GM19193 (cell line): ENCODE data around the gene SYTL3.

Experiments
- POLR2A ChIP-seq: IDR thresholded peaks from 4 replicates; pipeline ENCODE4 v1.6.1; 2011; ENCODE audit not compliant: insufficient read depth, insufficient read length; ENCODE audit errors: extremely low read depth

Gene SYTL3

GRCh38 chr6:158785036-158785435 is 135.2 kb downstream of the SYTL3 start:
- no peak for TF ChIP-seq POLR2A

GRCh38 chr6:158786645-158787304 is 136.9 kb downstream of the SYTL3 start:
- no peak for TF ChIP-seq POLR2A

- TF ChIP-seq POLR2A, result no peak
Observed at GRCh38 chr6:158787395-158787794, 137.5 kb downstream of the SYTL3 start.

GRCh38 chr6:158789115-158789917 is 139.5 kb downstream of the SYTL3 start:
- no peak for TF ChIP-seq POLR2A

- TF ChIP-seq POLR2A, result no peak
Observed at GRCh38 chr6:158791274-158791855, 141.5 kb downstream of the SYTL3 start.

- TF ChIP-seq POLR2A, result no peak
Observed at GRCh38 chr6:158793432-158793831, 143.6 kb downstream of the SYTL3 start.

- no peak for TF ChIP-seq POLR2A
Observed at GRCh38 chr6:158795516-158795915, 145.7 kb downstream of the SYTL3 start.

- TF ChIP-seq POLR2A, result no peak
Observed at GRCh38 chr6:158796353-158796752, 146.5 kb downstream of the SYTL3 start.

GRCh38 chr6:158797331-158798310 is 147.8 kb downstream of the SYTL3 start:
- TF ChIP-seq POLR2A, result no peak

GRCh38 chr6:158798311-158798710 is 148.5 kb downstream of the SYTL3 start:
- TF ChIP-seq POLR2A, result no peak

- no peak for TF ChIP-seq POLR2A
Observed at GRCh38 chr6:158799051-158799792, 149.4 kb downstream of the SYTL3 start.

- no peak for TF ChIP-seq POLR2A
Observed at GRCh38 chr6:158801655-158802294, 151.9 kb downstream of the SYTL3 start.

- TF ChIP-seq POLR2A, result no peak
Observed at GRCh38 chr6:158803733-158804143, 153.9 kb downstream of the SYTL3 start.
